Measurements from ENCODE around the gene AMPD3. TPM values are rescaled to one million over a fixed set of nuclear protein-coding genes. Genes with fewer than 3 reads are reported as not detected.

AMPD3 gene
- total and polyA plus RNA-seq, 2 donors (not counting 3 experiments of a cell fraction or from before 2014, with no cell fraction given), result 1.4 to 2.5 TPM

- TF ChIP-seq CTCF (IDR thresholded peaks at IDR 0.05; ENCODE audit: extremely low read depth in 1 of 2, insufficient read depth in 1 of 2, low read depth in 1 of 2, low read length in 2 of 2) (no peak), EZH2 (IDR thresholded peaks at IDR 0.05; ENCODE audit: borderline replicate concordance, low read depth, low read length, severe bottlenecking) (no peak), MYC (IDR thresholded peaks at IDR 0.05; ENCODE audit: low read depth, low read length) (no peak), POLR2A (IDR thresholded peaks at IDR 0.05; ENCODE audit: low read depth, low read length) (no peak), FOS (IDR thresholded peaks at IDR 0.05; ENCODE audit: borderline replicate concordance, insufficient read depth, low read length) (no peak), GATA2 (IDR thresholded peaks at IDR 0.05; ENCODE audit: insufficient read depth, insufficient read length, low read depth, low read length) (no peak), MAX (IDR thresholded peaks at IDR 0.05; ENCODE audit: insufficient read depth, insufficient read length) (no peak), POLR2AphosphoS5 (IDR thresholded peaks at IDR 0.05; ENCODE audit: insufficient read depth, low read depth, low read length) (no peak)
- no peak overlapping the region for H3K4me3 ChIP-seq (replicated peaks in 1 of 3; ENCODE audit: insufficient read depth in 1 of 3, low read depth in 1 of 3, low read length in 3 of 3)
- ChIA-PET POLR2A (no interaction called here), CTCF (interaction anchor here (2.3 kb wide), 1 partner anchor 23 kb away, joined by 15 read pairs; the partner anchor contains the start of gene RNF141)
- FAIRE-seq, result no peak
- DNase-seq (ENCODE audit: low read depth, low spot score), result no peak
- peaks cover 21% of the 10 kb centered on the region for H3K4me1 ChIP-seq (ENCODE audit: control insufficient read depth, extremely low read depth, insufficient read depth, low read length)
- no peak overlapping the region for H3K27ac ChIP-seq (ENCODE audit: insufficient read depth, low read depth, low read length)
- dilution Hi-C loops (cut with MboI; ENCODE audit: extremely low pct_ligation_motif_present, low sequenced_read_pairs), result no loop called here
- no peak overlapping the region for H3K4me2 ChIP-seq (ENCODE audit: insufficient read depth, low read length)
- no peaks in the 10 kb centered on the region for H4K20me1 ChIP-seq (replicated peaks; ENCODE audit: control insufficient read depth, extremely low read depth, insufficient read depth, low read length)
- H3K9me3 ChIP-seq (replicated peaks; ENCODE audit: control insufficient read depth, insufficient read depth, low read length), result no peaks in the 10 kb centered on the region
- no TSS peak for BruUV-seq (replicated peaks)
- no peaks in the 10 kb centered on the region for H3K9me1 ChIP-seq (replicated peaks; ENCODE audit: control insufficient read depth, extremely low read depth, insufficient read depth, low read length)
- H2AFZ ChIP-seq (ENCODE audit: low read depth, low read length), result no peak overlapping the region
- no peaks in the 10 kb centered on the region for H3K79me2 ChIP-seq (ENCODE audit: control insufficient read depth, insufficient read depth, low read length)
- H3K36me3 ChIP-seq (ENCODE audit: control insufficient read depth in 2 of 2, extremely low read depth in 1 of 2, insufficient read depth in 2 of 2, low read length in 2 of 2), result peaks cover 0 to 5% of the 10 kb centered on the region in 2 experiments
- no peak overlapping the region for H3K9ac ChIP-seq (replicated peaks; ENCODE audit: extremely low read depth, insufficient read depth, low read length)
- no peaks in the 10 kb centered on the region for H3K27me3 ChIP-seq (ENCODE audit: control insufficient read depth in 2 of 2, insufficient read depth in 2 of 2, low read length in 2 of 2)
- intact Hi-C loops (cut with micrococcal nuclease), result no loop called here
Observed at GRCh38 chr11:10518123-10518522, 63.1 kb downstream of the AMPD3 start.

All from endothelial cell of umbilical vein (primary cell).